Stimulated activated CD8-positive, alpha-beta memory T cell treated with anti-CD3 and anti-CD28 coated beads, Interleukin-15, amount 100 ng/mL, for 4 hours (primary cell): ENCODE data around the gene COPB2.
"Not testable (repeated sequence)": the region's sequence is repeated elsewhere in the genome, so short reads cannot be mapped to it uniquely, and the experiment has no call there.

Experiments
- DNase-seq, 2 donors: peaks; one replicate each; pipeline ENCODE4 v3.0.0-alpha.2; 2020; ENCODE audit warnings: low read depth in 2 of 2

Gene COPB2

GRCh38 chr3:139389552-139390368 lies at the start of gene COPB2:
COPB2 (minus strand) TSS chr3:139389647; CDS start chr3:139389550, 97 bp downstream.
- DNase-seq: peak; percentile 92 to 93

GRCh38 chr3:139434764-139435307 lies 45.4 kb upstream of the COPB2 start:
- DNase-seq: no peak

DNA sequence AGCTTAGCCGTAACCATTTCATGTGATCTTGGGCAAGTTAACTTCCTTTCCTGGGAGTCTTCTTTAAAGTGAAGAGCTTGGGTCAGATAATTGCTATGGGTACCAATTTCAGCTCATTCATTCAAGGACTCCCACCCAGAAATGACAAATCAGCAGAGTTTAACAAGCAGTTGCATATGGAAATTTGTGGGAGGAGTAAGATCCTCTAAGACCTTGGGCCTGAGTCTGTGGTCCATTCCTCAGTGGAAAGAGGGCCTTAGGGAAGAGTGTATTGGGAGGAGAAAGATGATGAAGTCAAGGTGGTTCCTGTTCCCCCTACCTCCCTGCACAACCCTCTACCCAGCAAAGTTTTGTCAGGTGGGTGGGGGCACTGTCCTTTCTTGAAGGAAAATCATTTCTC lies 44.8 kb upstream of the COPB2 start:
- DNase-seq: no peak

DNA sequence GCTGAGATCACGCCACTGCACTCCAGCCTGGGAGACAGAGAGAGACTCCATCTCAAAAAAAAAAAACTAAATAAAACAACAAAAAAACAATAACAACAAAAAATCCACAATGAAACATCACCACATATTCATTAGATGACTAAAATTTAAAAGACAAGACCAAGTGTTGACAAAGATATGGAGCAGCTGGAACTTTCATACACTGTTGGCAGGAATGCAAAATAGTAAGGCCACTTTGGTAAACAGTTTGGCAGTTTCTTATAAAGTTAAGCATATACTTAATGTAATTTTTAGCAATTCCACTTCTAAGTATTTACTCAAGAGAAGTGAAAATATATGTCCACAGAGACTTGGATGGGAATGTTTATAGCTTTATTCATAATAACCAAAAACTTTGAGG lies 43.6 kb upstream of the COPB2 start:
- DNase-seq: no peak

DNA sequence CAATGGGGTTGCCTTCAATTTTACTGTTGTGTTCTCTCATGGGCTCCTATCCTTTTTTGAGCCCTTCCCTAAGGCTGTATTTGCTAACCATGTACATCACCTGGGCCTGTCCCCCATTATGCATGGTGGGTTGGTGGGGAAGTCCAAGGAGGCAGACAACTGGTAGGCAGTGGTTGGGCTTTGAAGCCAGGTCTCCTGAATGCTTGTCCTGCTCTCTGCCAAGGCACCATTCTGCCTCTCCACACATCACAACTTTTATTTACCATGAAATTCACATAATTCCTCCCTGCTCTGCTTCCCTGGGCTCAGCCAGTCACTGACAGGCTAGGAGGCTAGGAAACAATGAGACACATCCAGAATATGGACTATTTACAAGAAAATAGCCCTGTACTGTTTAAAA lies 41.0 kb upstream of the COPB2 start:
- no peak for DNase-seq

- DNase-seq: no peak
Observed at GRCh38 chr3:139427283-139428060, 38.0 kb upstream of the COPB2 start.

GRCh38 chr3:139425745-139426400 lies 36.4 kb upstream of the COPB2 start:
- no peak for DNase-seq

- DNase-seq: no peak
Observed at GRCh38 chr3:139423232-139423631, 33.8 kb upstream of the COPB2 start.

GRCh38 chr3:139421460-139421859 lies 32.0 kb upstream of the COPB2 start:
- no peak for DNase-seq

DNA sequence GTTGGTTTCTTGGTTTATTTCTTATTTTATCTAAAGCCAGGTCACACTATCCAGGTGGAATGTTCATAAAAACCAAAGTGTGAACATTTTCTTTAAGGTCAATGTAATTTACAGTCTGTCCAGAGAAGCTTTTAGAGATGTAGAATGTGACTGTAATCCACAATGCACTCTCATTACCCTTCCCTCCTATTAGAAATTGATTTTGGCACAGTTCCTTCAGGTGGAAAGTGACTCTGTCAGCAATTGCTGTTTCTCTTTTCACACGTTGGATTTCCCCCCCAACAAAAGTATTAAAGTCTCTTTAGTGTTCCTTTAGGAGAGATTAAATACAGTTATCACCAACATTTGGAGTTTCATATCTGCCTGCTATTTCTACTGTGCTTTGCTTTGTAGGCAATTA lies 31.6 kb upstream of the COPB2 start:
- DNase-seq: no peak

GRCh38 chr3:139418144-139418543 lies 28.7 kb upstream of the COPB2 start:
- no peak for DNase-seq

DNA sequence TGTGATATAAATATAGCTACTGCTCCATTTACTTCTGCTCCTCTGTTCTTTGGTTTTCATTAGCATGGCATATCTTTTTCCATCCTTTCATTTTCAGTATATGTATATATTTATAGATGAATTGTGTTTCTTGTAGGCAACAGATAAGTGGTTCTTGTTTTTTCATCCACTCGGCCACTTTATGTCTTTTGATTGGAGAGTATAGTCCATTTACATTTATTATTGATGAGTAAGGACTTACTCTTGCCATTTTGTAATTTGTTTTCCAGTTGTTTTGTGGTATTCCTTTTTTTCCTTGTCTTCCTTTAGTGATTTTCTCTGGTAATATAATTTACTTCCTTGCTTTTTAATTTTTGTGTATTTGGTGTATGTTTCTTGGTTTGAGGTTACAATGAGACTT lies 26.8 kb upstream of the COPB2 start:
- DNase-seq: no peak

DNA sequence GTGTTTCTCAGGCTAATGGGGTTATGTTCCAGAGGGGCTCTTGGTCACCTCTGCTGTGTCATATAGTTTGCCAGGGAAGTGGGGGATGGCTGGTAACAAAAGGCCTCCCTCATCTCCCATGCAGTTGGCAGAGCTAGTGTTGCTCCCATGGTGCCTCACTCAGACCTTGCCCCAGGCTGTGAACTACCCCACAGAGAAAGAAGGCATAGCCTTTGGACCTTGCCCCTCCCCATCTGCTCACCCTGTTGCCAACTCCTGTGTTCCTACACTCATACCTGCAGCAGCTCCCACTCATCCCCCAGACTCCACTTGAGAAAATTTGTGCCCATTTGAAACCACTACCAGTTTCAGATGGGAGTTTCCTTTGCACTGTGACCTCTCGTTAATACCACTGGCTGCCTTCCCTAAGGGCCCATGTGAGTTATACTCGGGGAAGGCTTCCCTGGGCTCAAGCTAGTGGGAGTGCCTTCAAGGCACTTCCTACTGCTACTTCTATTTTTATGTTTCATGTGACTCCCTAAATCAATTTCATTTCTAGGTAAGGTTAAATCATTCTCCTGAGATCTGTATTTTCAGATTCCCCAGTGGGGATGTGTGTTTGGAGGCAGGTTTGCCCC lies 25.3 kb upstream of the COPB2 start:
- DNase-seq: no peak

- not testable (repeated sequence) for DNase-seq
Observed at GRCh38 chr3:139412891-139413290, 23.4 kb upstream of the COPB2 start.

DNA sequence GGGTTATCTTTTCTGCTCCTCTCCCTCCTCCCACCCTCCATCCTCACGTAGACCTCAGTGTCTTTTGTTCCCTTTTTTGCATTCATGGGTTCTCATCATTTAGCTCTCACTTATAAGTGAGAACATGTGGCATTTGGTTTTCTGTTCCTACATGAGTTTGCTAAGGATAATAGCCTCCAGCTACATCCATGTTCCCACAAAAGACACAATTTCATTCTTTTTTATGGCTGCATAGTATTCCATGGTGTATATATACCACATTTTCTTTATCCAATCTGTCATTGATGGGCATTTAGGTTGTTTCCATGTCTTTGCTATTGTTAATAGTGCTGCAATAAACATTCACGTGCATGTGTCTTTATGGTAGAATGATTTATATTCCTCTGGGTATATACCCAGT lies 11.7 kb upstream of the COPB2 start:
- DNase-seq: not testable (repeated sequence)

DNA sequence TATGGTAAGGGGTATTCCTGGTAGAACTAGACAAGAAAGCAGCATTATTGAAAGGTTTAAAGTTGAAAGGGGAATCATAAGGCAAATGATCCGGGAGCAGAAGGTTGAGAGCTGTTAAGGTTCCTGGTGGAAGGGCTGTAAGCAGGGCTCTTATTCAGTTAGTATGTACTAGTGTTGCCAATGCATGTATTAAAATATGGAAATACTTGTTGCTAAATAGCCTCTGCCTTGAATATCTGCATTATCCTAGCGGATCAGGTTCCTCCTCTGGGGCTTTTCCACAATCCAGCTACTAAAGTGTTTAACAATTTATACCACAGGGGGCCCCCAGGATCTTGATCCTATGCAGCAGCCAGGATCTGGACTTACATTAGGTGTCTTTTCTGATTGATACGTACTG lies 7.3 kb upstream of the COPB2 start:
- no peak for DNase-seq

DNA sequence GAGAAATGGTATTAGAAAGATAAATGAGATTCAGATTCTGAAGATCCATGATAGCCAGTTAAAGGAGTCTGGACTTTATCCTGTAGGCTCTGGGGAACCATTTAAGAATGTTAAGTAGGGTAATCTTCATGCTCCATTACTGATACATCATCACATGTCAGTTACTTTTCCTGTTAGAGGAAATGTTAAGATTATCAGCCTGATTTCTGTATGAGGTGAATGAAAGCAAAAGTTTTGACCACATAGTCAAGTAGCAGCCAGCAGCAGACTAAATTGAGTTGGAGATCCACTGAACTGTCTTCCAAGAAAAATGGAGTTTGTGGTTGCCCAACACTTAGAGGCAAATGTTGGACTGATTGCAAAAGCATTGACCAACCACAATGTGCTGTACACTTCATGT lies 4.7 kb upstream of the COPB2 start:
- no peak for DNase-seq

DNA sequence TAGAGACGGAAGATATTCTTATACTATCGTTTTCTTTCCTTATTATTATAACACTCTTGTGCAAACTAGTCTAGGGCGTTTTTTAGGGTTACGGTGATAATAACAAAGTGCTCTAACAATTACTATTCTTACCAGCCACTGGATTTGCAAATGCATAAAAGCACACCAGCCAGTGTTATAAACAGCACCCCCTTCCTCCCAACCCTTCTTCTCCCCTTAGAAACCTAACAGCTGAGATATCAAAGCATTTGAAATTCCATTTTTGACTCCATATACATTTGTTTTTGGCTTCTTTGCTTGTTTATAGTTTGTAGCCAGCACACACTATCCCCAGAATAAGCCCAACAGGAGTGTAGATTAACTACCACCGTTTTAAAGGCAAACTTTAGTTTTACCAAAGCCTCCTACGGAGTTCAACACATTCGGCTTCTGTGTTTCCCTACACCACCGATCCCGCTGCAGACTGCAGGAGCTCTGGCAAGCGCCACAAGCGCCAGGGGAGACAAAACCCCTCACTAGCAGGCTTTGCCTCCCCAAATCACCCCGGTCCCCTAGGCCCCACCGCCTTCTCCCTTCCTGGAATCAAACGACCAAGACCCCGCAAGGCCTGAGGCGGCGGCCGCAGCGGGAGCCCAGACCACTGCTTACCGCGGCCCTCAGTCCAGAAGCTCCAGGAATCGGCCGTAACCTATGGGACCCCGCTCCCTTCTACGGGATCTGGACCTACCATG lies 461 bp downstream of the COPB2 start:
- DNase-seq: no peak

DNA sequence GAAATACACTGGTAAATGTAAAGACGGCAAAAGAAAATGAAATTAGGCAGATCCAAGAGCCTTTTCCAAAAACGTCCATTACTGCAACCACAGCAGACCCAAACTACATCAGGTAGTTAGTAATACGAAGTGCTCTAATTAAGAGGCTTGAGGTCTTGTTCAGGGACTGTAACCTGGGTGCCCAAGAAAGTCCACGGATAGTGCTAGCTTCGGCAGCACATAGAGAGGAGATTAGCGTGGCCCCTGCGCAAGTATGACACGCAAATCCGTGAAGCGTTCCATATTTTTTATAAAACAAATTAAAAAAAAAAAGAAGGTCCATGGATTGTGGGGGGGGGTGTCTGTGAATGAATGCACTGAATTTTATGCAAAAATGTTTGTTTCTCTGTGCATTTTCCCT lies 1.4 kb downstream of the COPB2 start:
- no peak for DNase-seq

DNA sequence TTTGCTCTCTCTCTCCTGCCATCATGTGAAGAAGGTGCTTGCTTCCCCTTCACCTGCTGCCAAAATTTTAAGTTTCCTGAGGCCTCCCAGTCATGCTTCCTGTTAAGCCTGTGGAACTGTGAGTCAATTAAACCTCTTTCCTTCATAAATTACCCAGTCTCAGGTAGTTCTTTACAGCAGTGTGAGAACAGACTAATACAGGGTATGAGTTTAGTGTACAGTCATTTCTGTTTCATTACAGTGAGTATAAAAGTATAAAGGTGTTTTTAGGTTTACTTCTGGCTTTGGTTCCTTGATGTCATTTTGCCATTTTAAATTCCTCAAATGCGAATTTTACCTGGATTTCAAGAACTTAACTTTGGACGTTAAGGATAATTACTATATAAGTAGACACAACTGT lies 7.2 kb downstream of the COPB2 start:
- DNase-seq: not testable (repeated sequence)

- no peak for DNase-seq
Observed at GRCh38 chr3:139380575-139380974, 8.9 kb downstream of the COPB2 start.
